IMR-90 (cell line): Measurements from ENCODE around the gene TPSB2. TPM values are rescaled to one million over a fixed set of nuclear protein-coding genes. Genes with fewer than 3 reads are reported as not detected.

Experiments used
- ATAC-seq: fragments of 200-7000 bp; cut with Tn5 transposase; 2 replicates; pipeline ENCODE4 v1.9.1; 2020; ENCODE audit warnings: low read depth, mild to moderate bottlenecking, moderate library complexity
- BruUV-seq: library from RNA; stranded (reverse); fragments of 400-500 nt; replicated peaks from 2 replicates; lab custom pipeline; 2021; lab: Mats Ljungman, UMichigan
- CTCF ChIA-PET: fragments of 300-600 bp; formaldehyde crosslinking; extraction: SDS; loops from one replicate; lab custom pipeline; 2021; ENCODE audit warnings: antibody characterized with exemption; lab: Yijun Ruan, JAX
- POLR2A ChIA-PET: fragments of 300-600 bp; sonication (Branson Sonifier 250); formaldehyde crosslinking; loops from one replicate; lab custom pipeline; 2022; ENCODE audit warnings: antibody characterized with exemption; ENCODE audit not compliant: unreplicated experiment; lab: Charles Lee
- DNase-seq: peaks from one replicate; pipeline ENCODE4 v3.0.0; 2013
- H2AFZ ChIP-seq: replicated peaks from 2 replicates; pipeline ENCODE3; 2013; ENCODE audit warnings: low read length, mild to moderate bottlenecking; ENCODE audit not compliant: poor library complexity
- H2AK5ac ChIP-seq: 2 replicates; pipeline ENCODE4 v1.6.1; 2013; ENCODE audit warnings: low read depth, low read length, inconsistent platforms
- H2AK9ac ChIP-seq: replicated peaks from 2 replicates; pipeline ENCODE3; 2013; ENCODE audit warnings: mild to moderate bottlenecking, low read depth, low read length, moderate library complexity; ENCODE audit not compliant: poor library complexity
- H2BK120ac ChIP-seq: 2 replicates; pipeline ENCODE4 v1.6.1; 2013; ENCODE audit warnings: low read depth, low read length, inconsistent platforms
- H2BK15ac ChIP-seq: 3 replicates; pipeline ENCODE4 v1.6.1; 2013; ENCODE audit warnings: low read depth, low read length, inconsistent platforms
- H2BK20ac ChIP-seq: 2 replicates; pipeline ENCODE4 v1.6.1; 2013; ENCODE audit warnings: low read depth, mild to moderate bottlenecking, inconsistent platforms, low read length, moderate library complexity
- H2BK5ac ChIP-seq: 2 replicates; pipeline ENCODE4 v1.6.1; 2013; ENCODE audit warnings: mild to moderate bottlenecking, low read depth, low read length, inconsistent platforms; ENCODE audit not compliant: poor library complexity, severe bottlenecking
- H3K14ac ChIP-seq: replicated peaks from 2 replicates; pipeline ENCODE4 v1.6.1; 2013; ENCODE audit warnings: low read depth, low read length, inconsistent platforms
- H3K18ac ChIP-seq: 2 replicates; pipeline ENCODE4 v1.6.1; 2013; ENCODE audit warnings: low read depth, low read length, control low read depth
- H3K23ac ChIP-seq: 2 replicates; pipeline ENCODE4 v1.6.1; 2013; ENCODE audit warnings: low read depth, low read length, inconsistent platforms
- H3K27ac ChIP-seq: 2 replicates; pipeline ENCODE4 v1.5.1; 2013; ENCODE audit warnings: mild to moderate bottlenecking, control low read depth, low read length; ENCODE audit not compliant: insufficient read depth
- H3K27me3 ChIP-seq: 2 replicates; pipeline ENCODE4 v1.6.1; 2013; ENCODE audit warnings: low read length; ENCODE audit not compliant: control insufficient read depth, insufficient read depth
- H3K36me3 ChIP-seq: 2 replicates; pipeline ENCODE4 v1.6.1; 2013; ENCODE audit warnings: low read length, mixed read lengths; ENCODE audit not compliant: control insufficient read depth, insufficient read depth
- H3K4ac ChIP-seq: 2 replicates; pipeline ENCODE4 v1.6.1; 2013; ENCODE audit warnings: low read depth, low read length, inconsistent platforms
- H3K4me1 ChIP-seq: 2 replicates; pipeline ENCODE4 v1.6.1; 2013; ENCODE audit warnings: low read length, mixed read lengths; ENCODE audit not compliant: control insufficient read depth, insufficient read depth
- H3K4me2 ChIP-seq: 2 replicates; pipeline ENCODE4 v1.6.1; 2013; ENCODE audit warnings: low read depth, mild to moderate bottlenecking, control low read depth, low read length, moderate library complexity
- H3K4me3 ChIP-seq: 2 replicates; pipeline ENCODE4 v1.5.1; 2013; ENCODE audit warnings: low read depth, mild to moderate bottlenecking, control low read depth, low read length, moderate library complexity; ENCODE audit not compliant: insufficient read depth
- H3K56ac ChIP-seq: 2 replicates; pipeline ENCODE4 v1.6.1; 2013; ENCODE audit warnings: low read length, inconsistent platforms; ENCODE audit not compliant: insufficient read depth; ENCODE audit errors: extremely low read depth
- H3K79me1 ChIP-seq, 2 experiments: 2 replicates each; pipeline ENCODE4 v1.6.1; 2013; ENCODE audit warnings: low read length in 2 of 2, inconsistent platforms in 1 of 2, low read depth in 1 of 2
- H3K9ac ChIP-seq: 2 replicates; pipeline ENCODE4 v1.6.1; 2013; ENCODE audit warnings: low read depth, low read length, control low read depth
- H3K9me1 ChIP-seq: 2 replicates; pipeline ENCODE4 v1.6.1; 2013; ENCODE audit warnings: low read length, inconsistent platforms; ENCODE audit not compliant: insufficient read depth
- H3K9me3 ChIP-seq: 2 replicates; pipeline ENCODE4 v1.6.1; 2013; ENCODE audit warnings: low read length; ENCODE audit not compliant: control insufficient read depth, insufficient read depth
- H4K20me1 ChIP-seq: 2 replicates; pipeline ENCODE4 v1.6.1; 2013; ENCODE audit warnings: low read length, inconsistent platforms; ENCODE audit not compliant: insufficient read depth
- H4K5ac ChIP-seq: 2 replicates; pipeline ENCODE4 v1.6.1; 2013; ENCODE audit warnings: mild to moderate bottlenecking, low read depth, low read length, control low read depth
- H4K8ac ChIP-seq, 2 experiments: 2 replicates each; pipeline ENCODE4 v1.6.1; 2013; ENCODE audit warnings: low read depth in 2 of 2, low read length in 2 of 2, control low read depth in 1 of 2, inconsistent platforms in 1 of 2
- H4K91ac ChIP-seq: 2 replicates; pipeline ENCODE4 v1.6.1; 2013; ENCODE audit warnings: low read depth, low read length, inconsistent platforms; ENCODE audit not compliant: insufficient read depth
- BHLHE40 ChIP-seq: fragments of 150-350 bp; IDR thresholded peaks from 2 replicates; pipeline ENCODE4 v1.6.1; 2016; ENCODE audit warnings: mild to moderate bottlenecking, low read depth, low read length
- CEBPB ChIP-seq: IDR thresholded peaks from 2 replicates; pipeline ENCODE4 v1.6.1; 2012; ENCODE audit warnings: low read depth, low read length, improper control_type of control experiment
- CHD1 ChIP-seq: IDR thresholded peaks from 2 replicates; pipeline ENCODE4 v1.6.1; 2012; ENCODE audit warnings: low read depth, low read length, improper control_type of control experiment
- FOS ChIP-seq: fragments of 150-350 bp; IDR thresholded peaks from 2 replicates; pipeline ENCODE4 v1.6.1; 2016; ENCODE audit warnings: low read depth, low read length
- MAFK ChIP-seq: IDR thresholded peaks from 2 replicates; pipeline ENCODE4 v1.6.1; 2012; ENCODE audit warnings: low read depth, low read length, improper control_type of control experiment
- MAZ ChIP-seq: IDR thresholded peaks from 2 replicates; pipeline ENCODE4 v1.6.1; 2012; ENCODE audit warnings: low read depth, mild to moderate bottlenecking, low read length, improper control_type of control experiment, moderate library complexity, borderline replicate concordance
- MXI1 ChIP-seq: IDR thresholded peaks from 2 replicates; pipeline ENCODE4 v1.6.1; 2012; ENCODE audit warnings: low read depth, mild to moderate bottlenecking, low read length, moderate library complexity, borderline replicate concordance
- POLR2A ChIP-seq: IDR thresholded peaks from 2 replicates; pipeline ENCODE4 v1.6.1; 2012; ENCODE audit warnings: mild to moderate bottlenecking, low read depth, low read length
- RAD21 ChIP-seq: IDR thresholded peaks from 2 replicates; pipeline ENCODE4 v1.6.1; 2012; ENCODE audit warnings: low read length, improper control_type of control experiment
- RCOR1 ChIP-seq: IDR thresholded peaks from 2 replicates; pipeline ENCODE4 v1.6.1; 2012; ENCODE audit warnings: mild to moderate bottlenecking, low read length, improper control_type of control experiment; ENCODE audit not compliant: insufficient replicate concordance
- RFX5 ChIP-seq: IDR thresholded peaks from 2 replicates; pipeline ENCODE4 v1.8.0; 2012; ENCODE audit warnings: low read depth, mild to moderate bottlenecking, low read length, moderate library complexity
- SMC3 ChIP-seq: fragments of 150-350 bp; IDR thresholded peaks from 2 replicates; pipeline ENCODE4 v1.6.1; 2016; ENCODE audit warnings: low read depth, mild to moderate bottlenecking, antibody characterized with exemption, low read length, moderate library complexity
- USF2 ChIP-seq: fragments of 150-350 bp; IDR thresholded peaks from 2 replicates; pipeline ENCODE4 v1.6.1; 2017; ENCODE audit warnings: mild to moderate bottlenecking, antibody characterized with exemption, low read length, low read depth
- whole genome bisulfite sequencing, 2 experiments: methylation state at CpG; one replicate each; pipeline versions ENCODE4 v1.1.5 to v1.1.7; 2013; ENCODE audit warnings: missing lambda C conversion rate in 2 of 2; ENCODE audit not compliant: insufficient read length in 1 of 2; ENCODE audit errors: extremely low coverage in 2 of 2; 5-methylcytosine and 5-hydroxymethylcytosine counted together
- dilution Hi-C: fragments of 300-500 bp; cut with HindIII; formaldehyde crosslinking; loops from one replicate; pipeline ENCODE4 v1.14.3; 2018; ENCODE audit warnings: low sequenced_read_pairs; ENCODE audit not compliant: unreplicated experiment
- in situ Hi-C: fragments of 300-500 bp; cut with MboI; formaldehyde crosslinking; loops from 3 replicates; pipeline ENCODE4 v1.14.3; 2019; ENCODE audit warnings: low sequenced_read_pairs, inconsistent platforms, mixed read lengths
- intact Hi-C: fragments of 100-400 bp; cut with micrococcal nuclease; formaldehyde crosslinking; loops from 2 replicates; pipeline ENCODE4 v1.10.0; 2022
- polyA plus RNA-seq, 3 experiments: library from polyadenylated mRNA; depleted of rRNA; stranded (reverse); fragments of >200 nt; gene quantifications; 2 replicates each; pipeline ENCODE4 v1.2.3, GENCODE V29; 2012; ENCODE audit warnings: low replicate concordance in 1 of 3
- total RNA-seq: library from RNA; depleted of rRNA; stranded (reverse); fragments of >200 nt; gene quantifications from 2 replicates; pipeline ENCODE4 v1.2.3, GENCODE V29; 2012
- TF ChIP-seq, protein P1 (sequence below): conservative IDR thresholded peaks from 2 replicates; pipeline ENCODE4 v1.5.1; 2012; ENCODE audit warnings: mild to moderate bottlenecking, low read depth, low read length, improper control_type of control experiment
- TF ChIP-seq, protein P2 (sequence below): fragments of 150-350 bp; IDR thresholded peaks from 2 replicates; pipeline ENCODE4 v1.6.1; 2016; ENCODE audit warnings: low read depth, mild to moderate bottlenecking, low read length, moderate library complexity, borderline replicate concordance

Gene TPSB2
- total and polyA plus RNA-seq, 2 of the 4 experiments (the other 2 are of a cell fraction): not detected

DNA sequence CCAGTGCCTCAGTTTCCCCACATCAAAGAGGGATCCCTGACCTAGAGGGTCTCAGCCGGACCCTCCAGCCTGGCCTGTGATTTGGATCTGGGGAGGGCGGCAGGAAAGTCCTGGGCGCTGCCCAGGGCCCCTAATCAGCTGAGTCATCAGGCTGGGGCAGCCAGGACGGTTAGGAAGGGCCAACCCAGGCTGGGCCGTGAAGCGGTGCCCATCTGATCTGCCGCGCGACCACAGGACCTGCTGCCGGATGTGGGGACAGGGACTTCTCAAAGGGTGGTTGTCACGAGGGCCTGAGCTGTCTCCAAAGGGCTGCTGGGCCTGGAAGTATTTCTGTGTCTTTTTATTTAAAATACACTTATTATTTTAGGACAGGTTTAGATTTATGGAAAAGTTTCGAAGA is 14.9 kb upstream of the TPSB2 start:
- 90% methylated on average over 3 of the region's 12 CpGs; no CpG with 5 or more reads in 1 of the 2 experiments for WGBS, 2 experiments
- dilution Hi-C loops: no loop called here

More for the DNA sequence above, 14.9 kb upstream of the TPSB2 start:
- intact Hi-C loops (no loop called here), in situ Hi-C loops (no loop called here)
- no peaks in the 10 kb centered on the region for H4K20me1 ChIP-seq
- ChIA-PET POLR2A (no interaction called here), CTCF (no interaction called here)
- no peak overlapping the region for H2AK5ac ChIP-seq
- no peak overlapping the region for H3K18ac ChIP-seq
- BruUV-seq: no TSS peak
- H2BK15ac ChIP-seq: no peak overlapping the region
- no peak overlapping the region for H2BK5ac ChIP-seq
- H3K9me1 ChIP-seq: no peaks in the 10 kb centered on the region
- no peak overlapping the region for H2AFZ ChIP-seq
- no peak for ATAC-seq
- H3K36me3 ChIP-seq: no peaks in the 10 kb centered on the region
- H3K4me2 ChIP-seq: no peak overlapping the region
- peaks cover 18% of the 10 kb centered on the region for H3K27me3 ChIP-seq
- no peak overlapping the region for H3K27ac ChIP-seq
- TF ChIP-seq, protein P1, sequence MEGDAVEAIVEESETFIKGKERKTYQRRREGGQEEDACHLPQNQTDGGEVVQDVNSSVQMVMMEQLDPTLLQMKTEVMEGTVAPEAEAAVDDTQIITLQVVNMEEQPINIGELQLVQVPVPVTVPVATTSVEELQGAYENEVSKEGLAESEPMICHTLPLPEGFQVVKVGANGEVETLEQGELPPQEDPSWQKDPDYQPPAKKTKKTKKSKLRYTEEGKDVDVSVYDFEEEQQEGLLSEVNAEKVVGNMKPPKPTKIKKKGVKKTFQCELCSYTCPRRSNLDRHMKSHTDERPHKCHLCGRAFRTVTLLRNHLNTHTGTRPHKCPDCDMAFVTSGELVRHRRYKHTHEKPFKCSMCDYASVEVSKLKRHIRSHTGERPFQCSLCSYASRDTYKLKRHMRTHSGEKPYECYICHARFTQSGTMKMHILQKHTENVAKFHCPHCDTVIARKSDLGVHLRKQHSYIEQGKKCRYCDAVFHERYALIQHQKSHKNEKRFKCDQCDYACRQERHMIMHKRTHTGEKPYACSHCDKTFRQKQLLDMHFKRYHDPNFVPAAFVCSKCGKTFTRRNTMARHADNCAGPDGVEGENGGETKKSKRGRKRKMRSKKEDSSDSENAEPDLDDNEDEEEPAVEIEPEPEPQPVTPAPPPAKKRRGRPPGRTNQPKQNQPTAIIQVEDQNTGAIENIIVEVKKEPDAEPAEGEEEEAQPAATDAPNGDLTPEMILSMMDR: no peak
- TF ChIP-seq RAD21: no peak
- no peak for TF ChIP-seq SMC3
- no peak for TF ChIP-seq RFX5
- no peak for TF ChIP-seq BHLHE40
- no peak for TF ChIP-seq USF2
- no peak for TF ChIP-seq MAZ
- TF ChIP-seq RCOR1: no peak
- no peak for TF ChIP-seq MXI1
- no peak for TF ChIP-seq POLR2A
- TF ChIP-seq, protein P2, sequence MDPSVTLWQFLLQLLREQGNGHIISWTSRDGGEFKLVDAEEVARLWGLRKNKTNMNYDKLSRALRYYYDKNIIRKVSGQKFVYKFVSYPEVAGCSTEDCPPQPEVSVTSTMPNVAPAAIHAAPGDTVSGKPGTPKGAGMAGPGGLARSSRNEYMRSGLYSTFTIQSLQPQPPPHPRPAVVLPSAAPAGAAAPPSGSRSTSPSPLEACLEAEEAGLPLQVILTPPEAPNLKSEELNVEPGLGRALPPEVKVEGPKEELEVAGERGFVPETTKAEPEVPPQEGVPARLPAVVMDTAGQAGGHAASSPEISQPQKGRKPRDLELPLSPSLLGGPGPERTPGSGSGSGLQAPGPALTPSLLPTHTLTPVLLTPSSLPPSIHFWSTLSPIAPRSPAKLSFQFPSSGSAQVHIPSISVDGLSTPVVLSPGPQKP: no peak
- no peak for TF ChIP-seq CHD1
- TF ChIP-seq MAFK: no peak
- no peak for TF ChIP-seq CEBPB
- no peak for TF ChIP-seq FOS
- no peak overlapping the region for H2AK9ac ChIP-seq
- no peaks in the 10 kb centered on the region for H3K79me1 ChIP-seq
- H4K5ac ChIP-seq: no peak overlapping the region
- no peak overlapping the region for H2BK20ac ChIP-seq
- no peak overlapping the region for H3K4me3 ChIP-seq
- no peak overlapping the region for H3K4ac ChIP-seq
- no peak overlapping the region for H4K91ac ChIP-seq
- H3K9ac ChIP-seq: no peak overlapping the region
- no peaks in the 10 kb centered on the region for H3K4me1 ChIP-seq
- H3K9me3 ChIP-seq: no peaks in the 10 kb centered on the region
- no peak overlapping the region for H2BK120ac ChIP-seq
- H4K8ac ChIP-seq: no peak overlapping the region
- no peak overlapping the region for H3K14ac ChIP-seq
- no peak overlapping the region for H3K23ac ChIP-seq
- no peak for DNase-seq
- no peak overlapping the region for H3K56ac ChIP-seq
